Fibroblast of skin of back (primary cell): Measurements from ENCODE around the gene RTN1.

Source experiments
- DNase-seq: peaks from one replicate; pipeline ENCODE4 v3.0.0-alpha.2; 2013

RTN1 gene

DNA sequence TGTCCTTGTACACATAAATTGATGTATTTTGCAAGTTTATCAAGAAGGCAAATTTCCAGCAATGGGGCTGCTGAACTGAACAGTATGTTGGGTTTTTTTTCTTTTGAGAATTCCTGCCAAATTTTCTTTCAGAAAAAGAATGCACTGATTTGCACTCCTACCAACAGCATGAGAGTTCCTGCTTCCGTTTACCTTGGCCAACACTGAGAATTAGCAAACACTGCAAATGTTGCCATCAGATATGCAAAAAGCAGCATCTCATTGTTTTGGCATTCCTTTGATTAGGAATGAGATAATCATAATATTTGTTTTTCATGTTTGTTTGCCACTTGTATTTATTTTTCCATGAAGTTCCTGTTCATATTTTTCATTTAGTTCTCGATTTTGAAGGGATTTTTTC, 82.4 kb downstream of the RTN1 start:
- DNase-seq = no peak

- no peak for DNase-seq
These were observed 83.4 kb downstream of the RTN1 start for GRCh38 chr14:59787045-59787674.

DNA sequence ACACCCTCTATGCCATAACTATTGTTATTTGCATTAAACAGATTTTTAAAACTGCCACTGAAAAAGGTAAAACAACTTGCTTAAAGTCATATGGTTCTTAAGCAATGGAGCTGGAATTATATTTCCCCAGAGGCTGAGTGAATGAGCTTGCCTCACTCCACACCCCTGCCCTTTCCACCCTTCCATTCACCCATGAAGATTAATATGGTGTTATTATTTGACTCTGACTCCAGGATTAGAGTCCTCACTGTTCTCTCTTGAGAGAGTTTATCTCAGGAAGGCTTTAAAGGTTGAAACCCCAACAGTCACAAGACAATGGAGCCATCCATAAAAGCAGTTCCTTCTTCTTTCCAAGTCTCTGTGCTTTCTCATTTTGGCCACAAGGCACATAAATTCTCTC, 84.9 kb downstream of the RTN1 start:
- no peak for DNase-seq

DNA sequence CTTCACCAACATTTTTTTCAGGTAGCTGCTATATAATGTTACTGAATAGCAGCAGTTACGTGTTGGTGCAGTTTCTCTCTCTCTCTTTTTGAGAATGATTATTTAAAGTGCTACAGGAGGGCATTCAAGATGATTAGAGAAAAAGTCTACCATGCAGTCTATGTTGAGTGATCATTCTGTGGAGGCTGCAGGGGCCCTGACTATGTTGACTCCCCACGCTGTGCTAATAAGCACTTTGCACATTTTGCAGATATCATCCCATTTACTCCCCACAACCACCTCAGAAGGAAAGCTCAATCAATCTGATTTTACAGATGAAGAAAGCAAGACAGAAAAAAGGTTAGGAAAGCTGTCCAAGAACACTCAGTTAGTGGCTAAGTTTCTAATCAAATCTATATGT, 87.8 kb downstream of the RTN1 start:
- no peak for DNase-seq

GRCh38 chr14:59777006-59777579, 93.5 kb downstream of the RTN1 start:
- DNase-seq = no peak

- no peak for DNase-seq
These were observed 94.1 kb downstream of the RTN1 start for GRCh38 chr14:59776468-59776867.

GRCh38 chr14:59772233-59772632, 98.3 kb downstream of the RTN1 start:
- no peak for DNase-seq

DNA sequence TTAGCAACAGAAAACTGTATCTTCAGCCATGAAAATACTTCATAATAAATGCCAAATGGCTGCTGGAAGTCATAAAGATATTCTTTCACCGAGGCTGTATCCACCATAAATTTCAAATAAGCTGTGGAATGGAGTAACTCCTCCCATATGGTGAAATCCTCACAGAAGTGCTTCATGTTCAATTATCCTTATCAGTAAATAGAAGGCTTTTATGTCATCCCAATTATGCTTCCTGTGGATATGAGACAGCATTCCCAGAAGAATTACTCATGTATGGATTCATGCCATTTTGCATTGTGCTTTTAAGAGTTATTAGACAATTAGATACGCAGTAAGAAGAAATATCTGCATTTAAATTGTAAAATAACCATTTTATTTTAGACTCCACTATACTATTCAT, 99.0 kb downstream of the RTN1 start:
- peak; percentile 29 for DNase-seq

DNA sequence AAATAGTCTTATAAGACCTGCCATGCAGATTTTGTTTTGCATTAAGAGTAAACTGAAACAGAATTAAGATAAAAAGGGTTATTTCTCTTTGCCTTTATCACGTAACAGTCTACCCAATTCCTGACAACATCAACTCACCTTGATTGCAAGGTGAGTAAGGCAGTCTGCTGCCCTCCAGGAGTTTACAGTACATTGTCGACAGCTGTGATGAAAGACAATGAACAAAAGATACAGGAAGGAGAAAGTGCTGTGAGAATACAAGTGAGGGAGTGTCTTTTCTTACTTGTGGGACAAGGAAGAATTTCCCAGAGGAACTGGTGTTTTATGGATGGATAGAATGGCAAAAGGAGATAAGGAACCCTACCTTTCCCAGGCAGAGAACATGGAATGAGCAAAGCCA, 101.0 kb downstream of the RTN1 start:
- no peak for DNase-seq

- peak; percentile 25 for DNase-seq
These were observed 101.7 kb downstream of the RTN1 start for GRCh38 chr14:59768855-59769375.

GRCh38 chr14:59761851-59762250, 108.7 kb downstream of the RTN1 start:
- no peak for DNase-seq

- DNase-seq = no peak
These were observed 115.0 kb downstream of the RTN1 start for GRCh38 chr14:59755409-59756135.

GRCh38 chr14:59754256-59754655, 116.3 kb downstream of the RTN1 start:
- DNase-seq = peak; percentile 31

DNA sequence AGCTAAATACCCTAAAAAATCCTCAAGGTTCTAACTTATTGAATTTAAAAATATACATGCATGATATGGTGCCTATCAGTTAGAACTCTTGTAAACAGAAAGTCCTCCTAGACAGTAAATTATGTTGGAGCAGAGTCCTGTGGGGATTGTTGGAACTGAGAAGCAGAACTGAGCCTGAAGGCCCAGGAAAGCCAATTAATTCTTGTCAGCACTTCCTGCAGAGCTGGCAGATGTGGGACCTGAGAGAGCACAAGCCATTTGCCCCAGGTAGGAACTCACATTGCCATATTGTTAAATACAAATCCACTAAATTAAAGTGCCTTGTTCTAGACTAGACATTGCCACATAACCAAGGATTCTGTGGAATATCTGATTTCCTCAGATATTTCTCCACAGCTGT, 117.1 kb downstream of the RTN1 start:
- no peak for DNase-seq

DNA sequence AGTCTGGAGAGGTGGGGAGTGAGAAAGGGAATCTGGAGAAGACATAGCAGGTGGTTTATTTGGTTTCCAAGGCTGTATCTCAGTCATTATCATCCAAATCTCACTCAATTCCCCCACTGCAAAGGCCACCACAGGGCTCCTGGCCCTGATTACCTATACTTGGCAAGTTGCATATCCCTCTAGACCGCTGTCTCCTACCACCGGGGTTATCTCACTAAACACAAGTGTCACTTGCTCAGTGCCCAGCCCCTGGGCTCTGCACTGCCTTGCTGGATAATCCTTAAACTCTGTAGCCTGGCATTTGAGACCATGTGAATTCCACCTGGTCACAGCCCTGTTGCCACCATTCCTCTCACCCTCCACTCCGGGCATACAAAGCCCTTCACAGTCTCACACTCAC, 119.0 kb downstream of the RTN1 start:
- DNase-seq = no peak

GRCh38 chr14:59739794-59740193, 130.8 kb downstream of the RTN1 start:
- DNase-seq = no peak

DNA sequence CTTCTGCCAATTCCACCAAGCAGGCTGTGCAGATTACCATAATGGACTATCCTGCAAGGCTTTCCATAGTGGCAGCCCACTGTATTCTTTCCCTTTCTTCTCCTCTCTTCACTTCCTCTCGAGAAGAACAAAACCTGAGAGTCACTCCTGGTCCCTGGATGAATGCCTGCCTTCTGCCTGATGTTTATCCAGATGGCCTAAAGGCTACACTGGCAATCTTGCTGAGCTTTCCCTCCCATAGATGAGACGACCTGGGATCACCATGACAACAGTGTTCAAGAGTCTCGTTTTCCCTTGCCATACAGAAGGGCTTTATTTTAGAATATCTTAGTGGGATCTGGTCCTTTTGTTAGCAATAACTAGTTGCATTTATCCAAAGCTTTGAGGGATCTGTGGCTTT, 142.3 kb downstream of the RTN1 start:
- no peak for DNase-seq

DNA sequence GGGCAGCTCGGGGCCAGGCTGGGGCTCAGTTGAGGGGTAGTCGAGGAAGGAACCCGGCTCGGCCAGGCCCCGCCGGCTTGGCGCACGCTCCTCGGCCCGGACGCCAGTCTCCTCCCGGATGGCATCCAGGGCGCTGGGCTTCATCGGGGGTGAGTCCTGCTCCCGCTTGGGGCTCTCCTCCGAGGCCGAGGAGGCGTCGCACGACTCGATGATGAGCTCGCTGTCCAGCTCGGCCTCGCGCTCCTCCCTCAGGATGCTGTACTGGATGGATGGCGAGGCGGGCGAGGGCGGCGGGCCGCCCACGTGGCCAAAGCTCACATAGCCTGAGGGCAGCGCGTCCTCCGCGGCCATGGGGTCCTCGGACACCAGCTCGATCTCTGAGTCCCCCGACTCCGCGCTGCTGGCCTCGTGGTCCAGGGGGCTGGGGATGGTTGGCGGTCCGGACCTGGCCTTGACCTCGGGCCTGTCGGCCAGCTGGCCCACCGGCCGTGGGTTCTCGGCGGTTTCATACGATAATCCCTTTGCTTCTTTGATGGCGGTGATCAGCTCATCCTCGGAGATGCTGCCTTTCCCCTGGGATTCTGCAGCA, 143.4 kb downstream of the RTN1 start:
- DNase-seq = no peak

GRCh38 chr14:59711080-59711479, 159.5 kb downstream of the RTN1 start:
- DNase-seq = no peak

- DNase-seq = no peak
These were observed 162.6 kb downstream of the RTN1 start for GRCh38 chr14:59707778-59708561.

DNA sequence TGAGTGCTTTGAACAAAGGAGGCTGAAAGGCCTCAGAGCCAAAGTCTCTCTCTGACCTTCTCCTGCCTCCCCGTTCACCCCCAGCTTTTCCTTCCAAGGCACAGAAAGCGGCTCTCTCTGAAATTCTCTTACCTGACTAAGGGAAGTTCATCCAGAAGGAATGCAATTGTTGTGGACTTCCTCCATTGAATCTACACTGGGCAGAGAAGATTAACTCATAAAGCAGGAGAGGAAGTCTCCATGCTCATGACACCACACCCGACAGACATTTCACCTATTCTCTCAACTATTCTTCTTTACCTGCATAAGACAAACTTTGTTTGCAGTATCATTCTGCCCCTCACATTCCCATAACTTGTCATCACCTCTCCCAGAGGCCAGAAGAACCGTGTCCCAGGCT, 164.7 kb downstream of the RTN1 start:
- no peak for DNase-seq

DNA sequence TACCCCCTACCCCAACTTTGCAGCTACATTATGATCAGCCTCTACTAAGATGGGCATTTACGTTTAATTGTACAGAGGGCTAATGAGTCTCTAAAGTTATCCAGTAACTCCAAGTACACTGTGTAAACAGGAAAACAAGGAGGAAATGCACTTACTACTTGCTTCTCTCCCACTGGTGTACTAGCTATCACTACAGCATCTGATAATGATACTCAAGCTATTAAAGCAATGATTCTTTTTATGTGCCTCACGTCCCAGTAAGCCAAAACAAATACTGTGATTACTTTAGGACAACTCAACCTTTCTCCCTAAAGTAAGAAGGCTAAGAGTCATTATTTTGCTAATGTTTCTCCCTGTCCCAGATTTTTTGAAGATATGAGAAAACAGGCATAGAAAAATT, 165.3 kb downstream of the RTN1 start:
- DNase-seq = no peak
